Activated gamma-delta T cell treated with Interleukin-2 at 50 U/mL for 16 hours (primary cell): ENCODE measurements around the gene MIPOL1.
"Not testable (repeated sequence)": the region's sequence is repeated elsewhere in the genome, so short reads cannot be mapped to it uniquely, and the experiment has no call there.

Experiments
- DNase-seq: peaks from one replicate; pipeline ENCODE4 v3.0.0-alpha.2; 2020

MIPOL1 gene

GRCh38 chr14:37411079-37411735, 213.5 kb downstream of the MIPOL1 start:
- no peak for DNase-seq

- DNase-seq, result no peak
Measured at GRCh38 chr14:37413050-37413449, 215.3 kb downstream of the MIPOL1 start.

DNA sequence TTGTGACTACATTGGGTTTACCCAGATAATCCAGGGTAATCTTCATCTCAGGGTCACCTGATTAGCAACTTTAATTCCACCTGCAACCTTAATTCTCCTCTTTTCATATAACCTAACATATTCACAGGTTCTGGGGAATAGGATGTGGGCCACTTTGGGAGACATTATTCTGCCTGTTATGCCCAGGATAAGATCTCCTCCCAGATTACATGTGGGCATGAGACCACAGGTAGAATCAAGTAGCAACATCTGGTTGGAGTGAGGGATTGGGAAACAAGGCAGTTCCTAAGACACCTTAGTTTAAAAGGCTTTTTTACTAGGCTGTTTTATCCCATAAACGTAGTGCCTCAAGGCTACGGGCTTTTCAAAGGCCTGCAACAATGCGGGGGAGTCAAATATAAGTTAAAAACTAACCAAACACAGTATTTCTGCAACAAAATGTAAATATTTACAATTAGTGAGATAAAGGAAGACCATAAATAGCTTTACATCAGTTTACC, 215.8 kb downstream of the MIPOL1 start:
- DNase-seq, result no peak

- DNase-seq, result no peak
Measured at GRCh38 chr14:37416264-37416663, 218.5 kb downstream of the MIPOL1 start.

DNA sequence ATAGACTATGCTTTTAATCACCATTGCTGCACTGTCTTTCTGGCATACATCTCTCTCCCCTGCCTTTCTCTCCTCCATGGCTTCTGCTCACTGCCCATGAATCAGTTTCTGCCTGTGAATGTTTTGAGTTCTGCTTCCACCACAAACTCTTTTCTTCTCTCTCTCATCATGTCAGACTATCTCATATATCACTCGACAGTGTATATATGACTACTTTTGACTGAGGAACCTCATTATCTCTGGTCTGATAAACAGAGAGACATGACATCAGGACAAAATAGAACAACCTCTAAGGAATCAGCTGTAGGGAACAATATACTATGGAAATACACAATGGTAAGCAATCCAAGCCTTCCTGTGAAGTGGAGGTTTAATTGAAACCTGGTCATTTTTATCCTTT, 219.4 kb downstream of the MIPOL1 start:
- no peak for DNase-seq

GRCh38 chr14:37417833-37418232, 220.1 kb downstream of the MIPOL1 start:
- DNase-seq, result no peak

DNA sequence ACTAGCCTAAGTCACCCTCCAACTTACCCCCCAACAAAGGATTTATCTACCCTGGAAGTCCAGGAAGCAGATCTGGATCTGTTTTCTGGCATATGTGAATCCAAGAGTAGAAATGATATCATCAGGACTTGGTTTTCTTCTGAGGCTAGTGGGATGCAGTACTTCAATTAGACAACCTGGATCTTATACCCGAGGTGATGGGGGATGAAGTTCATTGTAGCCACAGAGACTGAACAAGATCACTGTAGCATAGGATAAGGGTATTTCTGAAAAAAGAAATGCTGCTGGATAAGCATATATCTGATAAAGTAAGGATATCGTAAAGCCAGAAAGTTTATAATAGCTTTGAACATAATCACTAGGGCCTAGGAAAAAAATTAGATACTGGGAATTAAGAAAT, 222.9 kb downstream of the MIPOL1 start:
- DNase-seq, result no peak

- DNase-seq, result no peak
Measured at GRCh38 chr14:37422319-37422718, 224.6 kb downstream of the MIPOL1 start.

DNA sequence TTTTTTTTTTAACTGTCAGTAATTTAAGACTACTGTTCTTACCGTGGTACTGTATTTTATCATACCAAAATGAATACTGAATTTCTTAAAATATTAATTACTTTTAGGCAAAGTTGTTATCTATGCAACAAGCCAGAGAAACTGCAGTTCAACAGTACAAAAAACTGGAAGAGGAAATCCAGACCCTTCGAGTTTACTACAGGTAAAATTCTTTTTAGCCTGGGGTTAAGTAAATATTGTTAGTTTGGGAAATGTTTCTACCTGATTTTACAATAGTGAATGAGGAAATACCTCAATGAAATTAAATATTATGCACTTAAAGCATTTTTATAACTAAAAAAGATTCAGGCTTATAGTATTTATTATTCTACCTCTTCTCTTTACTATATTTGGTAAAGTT, 225.0 kb downstream of the MIPOL1 start:
- DNase-seq, result no peak

GRCh38 chr14:37428954-37429353, 231.2 kb downstream of the MIPOL1 start:
- no peak for DNase-seq

DNA sequence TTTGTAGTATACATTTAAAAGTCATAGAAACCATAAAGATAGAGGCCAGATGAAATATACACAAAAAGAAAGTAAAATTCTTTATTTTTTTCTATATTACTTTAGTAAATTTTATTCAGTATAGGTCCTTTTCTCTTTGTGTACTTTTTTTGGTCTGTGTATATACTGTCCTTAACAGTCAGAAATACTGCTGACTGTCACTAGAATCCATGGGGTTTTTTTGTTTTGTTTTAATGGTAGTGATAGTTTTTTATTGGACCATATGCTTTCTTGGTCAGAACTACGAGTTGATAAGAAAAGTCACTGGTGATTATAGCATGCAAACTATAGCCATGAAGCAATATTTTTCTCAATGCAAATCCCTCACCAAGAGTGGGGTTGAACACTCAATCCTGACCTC, 231.9 kb downstream of the MIPOL1 start:
- no peak for DNase-seq

- no peak for DNase-seq
Measured at GRCh38 chr14:37434867-37435266, 237.1 kb downstream of the MIPOL1 start.

DNA sequence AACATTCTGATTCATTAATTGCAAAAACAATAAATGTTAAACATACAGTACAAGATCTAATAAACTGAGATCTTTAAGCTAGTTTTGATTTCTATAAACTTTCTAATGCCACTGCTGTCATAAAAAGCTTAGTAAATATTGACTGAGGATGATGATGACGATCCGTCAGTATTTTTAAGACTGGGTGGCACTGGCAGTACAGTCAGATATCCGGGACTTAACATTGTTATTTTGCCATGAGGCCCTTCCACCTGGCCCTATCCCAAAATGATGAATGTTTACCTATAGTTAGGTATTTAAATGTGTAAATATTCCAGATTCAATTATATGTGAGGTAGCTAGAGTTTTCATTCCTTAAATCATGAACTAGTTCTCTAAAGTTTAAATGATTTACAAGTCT, 238.8 kb downstream of the MIPOL1 start:
- no peak for DNase-seq

- DNase-seq, result no peak
Measured at GRCh38 chr14:37437490-37437889, 239.8 kb downstream of the MIPOL1 start.

DNA sequence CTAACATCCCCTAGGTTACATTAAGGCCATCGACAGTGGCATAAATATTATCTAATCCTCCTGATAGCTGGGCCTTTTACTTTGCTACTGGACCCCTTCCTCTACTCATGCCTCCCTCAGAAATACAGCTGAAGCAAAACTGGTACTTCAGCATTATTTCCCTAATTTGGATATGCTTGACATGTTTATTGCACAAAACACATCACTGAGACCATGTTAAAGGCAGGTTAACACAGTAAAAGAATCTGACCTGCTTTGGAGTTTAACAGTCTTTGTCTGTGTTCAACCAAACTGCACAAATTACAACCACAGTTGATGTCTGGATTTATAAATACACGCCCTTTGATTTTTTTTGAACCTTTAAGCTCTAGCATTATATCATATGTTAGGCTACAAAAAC, 240.7 kb downstream of the MIPOL1 start:
- DNase-seq, result no peak

DNA sequence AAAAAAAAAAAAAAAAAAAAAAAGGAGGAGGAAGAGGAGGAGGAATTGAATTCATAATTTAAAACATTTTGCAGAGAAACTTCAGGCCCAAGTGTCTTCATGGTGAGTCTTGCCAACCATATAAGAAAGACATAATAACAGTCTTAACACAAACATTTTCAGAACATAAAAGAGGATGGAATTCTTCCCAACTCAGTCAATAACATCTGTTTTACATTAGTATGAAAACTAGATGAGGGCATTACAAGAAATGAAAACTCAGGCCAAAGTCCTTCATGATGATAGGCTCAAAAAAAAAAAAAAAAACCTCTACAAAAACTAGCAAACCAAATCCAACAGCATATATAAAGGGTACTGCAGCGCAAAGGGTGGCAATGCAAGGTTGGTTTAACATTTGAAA, 245.7 kb downstream of the MIPOL1 start:
- no peak for DNase-seq

DNA sequence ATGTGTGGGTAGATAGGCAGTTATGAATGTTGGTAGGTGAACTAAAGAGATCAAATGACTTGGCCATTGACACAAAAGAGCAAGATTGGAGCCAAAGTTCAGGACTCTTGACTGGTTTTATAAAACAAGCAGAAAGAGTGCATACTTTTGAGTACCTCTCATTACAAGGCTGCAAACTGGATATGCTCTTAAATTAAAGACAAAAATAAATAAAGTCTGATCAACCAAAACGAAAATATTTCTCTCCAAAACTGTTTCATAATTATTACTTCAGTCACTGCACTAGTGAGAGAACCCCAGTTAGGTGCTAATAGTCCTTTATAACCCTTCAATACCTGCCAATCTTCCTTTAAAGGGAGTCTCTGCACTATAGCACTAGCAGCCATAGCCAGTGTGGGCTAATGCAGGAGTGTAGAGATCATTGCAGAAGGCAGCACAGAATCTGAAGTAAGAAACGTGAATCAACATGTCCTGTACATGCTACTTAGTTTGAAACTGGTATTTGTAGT, 250.2 kb downstream of the MIPOL1 start:
- DNase-seq, result no peak

GRCh38 chr14:37452323-37452722, 254.6 kb downstream of the MIPOL1 start:
- DNase-seq, result no peak

- DNase-seq, result no peak
Measured at GRCh38 chr14:37453985-37454384, 256.2 kb downstream of the MIPOL1 start.

DNA sequence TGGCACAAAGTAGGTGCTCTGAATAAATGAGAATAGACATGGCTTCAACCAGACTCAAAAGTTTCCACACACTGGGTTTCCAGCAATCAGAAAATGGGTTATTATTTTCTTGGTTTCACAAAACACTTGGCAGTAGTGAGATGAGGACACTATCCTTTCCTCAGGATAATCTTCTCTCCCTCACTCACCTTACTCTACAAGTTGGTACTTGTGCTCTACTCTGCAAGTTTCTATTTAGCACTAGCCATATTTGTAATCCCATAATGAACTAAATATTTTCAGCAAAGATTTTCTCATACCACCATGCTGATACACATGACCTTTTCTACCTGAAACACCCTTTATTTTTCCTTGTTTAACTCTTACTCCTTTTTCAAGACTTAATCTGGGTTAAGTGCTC, 259.6 kb downstream of the MIPOL1 start:
- DNase-seq, result no peak

DNA sequence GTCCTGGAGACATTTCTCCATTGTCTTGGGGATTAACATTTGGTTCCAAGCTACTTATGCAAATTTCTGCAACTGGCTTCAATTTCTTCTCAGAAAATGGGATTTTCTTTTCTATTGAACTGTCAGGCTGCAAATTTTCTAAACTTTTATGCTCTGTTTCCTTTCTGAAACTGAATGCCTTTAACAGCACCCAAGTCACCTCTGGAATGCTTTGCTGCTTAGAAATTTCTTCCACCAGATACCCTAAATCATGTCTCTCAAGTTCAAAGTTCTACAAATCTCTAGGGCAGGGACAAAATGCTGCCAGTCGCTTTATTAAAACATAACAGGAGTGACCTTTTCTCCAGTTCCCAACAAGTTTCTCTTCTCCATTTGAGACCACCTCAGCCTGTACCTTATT, 264.7 kb downstream of the MIPOL1 start:
- not testable (repeated sequence) for DNase-seq

- no peak for DNase-seq
Measured at GRCh38 chr14:37464192-37464858, 266.6 kb downstream of the MIPOL1 start.

DNA sequence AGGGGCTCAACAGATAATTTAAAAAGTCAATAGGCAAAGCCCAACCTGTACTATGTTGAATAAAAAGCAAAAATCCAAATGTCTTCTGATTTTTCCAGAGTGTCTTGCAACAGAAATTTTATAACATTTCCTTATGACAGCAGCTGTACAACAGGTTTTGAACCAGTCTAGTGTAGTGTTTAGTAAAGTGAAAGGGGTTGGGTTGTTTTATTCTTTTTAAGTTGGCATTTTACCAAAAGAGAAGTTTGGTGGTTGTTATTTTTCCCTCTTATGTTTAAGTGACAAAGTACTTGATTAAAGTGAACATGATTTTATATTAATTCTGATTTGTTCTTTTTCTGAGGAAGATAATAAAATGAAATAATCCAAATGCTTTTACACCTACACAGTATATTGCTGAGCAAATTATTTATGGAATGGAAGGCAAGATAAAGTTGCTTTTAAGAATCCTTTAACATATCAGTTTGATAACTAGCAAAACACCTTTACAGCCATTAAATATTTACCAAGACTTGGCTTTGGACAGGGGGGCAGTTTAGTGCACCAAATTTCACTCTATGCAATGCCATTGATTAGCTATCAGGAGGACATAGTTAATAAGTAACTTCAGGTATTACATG, 268.4 kb downstream of the MIPOL1 start:
- no peak for DNase-seq

DNA sequence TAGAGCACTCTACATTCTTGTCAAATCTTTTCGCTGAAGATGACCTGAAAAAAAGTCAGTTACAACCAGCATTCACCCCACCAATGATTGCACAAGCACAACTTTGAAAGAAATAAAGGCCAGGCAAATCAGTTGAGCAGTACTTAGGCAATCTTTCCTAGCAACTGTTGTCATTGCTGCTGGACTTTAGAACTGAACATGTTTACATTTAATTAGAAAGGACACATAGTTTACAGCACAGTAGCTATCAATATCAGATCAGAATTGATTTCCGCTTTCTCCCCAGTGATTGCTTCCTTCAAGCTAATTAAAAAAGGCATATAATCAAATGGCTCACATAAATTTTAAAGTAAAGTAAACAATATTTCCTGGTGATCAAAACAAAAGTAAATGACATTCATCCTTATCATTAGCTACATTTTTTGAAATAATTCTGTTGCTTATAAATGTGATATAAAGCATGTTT, 268.9 kb downstream of the MIPOL1 start:
- no peak for DNase-seq
